Heart left ventricle (tissue), 16 donors: ENCODE results near the gene TMOD4. TPM values are rescaled to one million over a fixed set of nuclear protein-coding genes. Genes with fewer than 3 reads are reported as not detected.

Experiments
- ATAC-seq, 4 donors: fragments of 200-7000 bp; cut with Tn5 transposase; one replicate each; pipeline ENCODE4 v1.9.1; 2020 to 2022; ENCODE audit warnings: moderate library complexity in 4 of 4, mild to moderate bottlenecking in 3 of 4, moderate number of reproducible peaks in 1 of 4
- DNase-seq, 5 donors: peaks; one replicate each; pipeline ENCODE4 v3.0.0-alpha.2; 2020
- H3K27ac ChIP-seq, 12 donors: fragments of 200-600 bp; sonication (generic) in 4 of 12; one replicate each; pipeline versions ENCODE4 v1.5.0 to v1.8.0; 2016 to 2022; ENCODE audit warnings: mild to moderate bottlenecking in 2 of 12
- H3K27me3 ChIP-seq, 9 donors: fragments of 200-600 bp; sonication (generic) in 2 of 9; one replicate each; pipeline versions ENCODE4 v1.5.1 to v1.8.0; 2016 to 2022; ENCODE audit warnings: mild to moderate bottlenecking in 3 of 9
- H3K36me3 ChIP-seq, 9 donors: fragments of 200-600 bp; sonication (generic) in 2 of 9; one replicate each; pipeline versions ENCODE4 v1.5.0 to v1.8.0; 2018 to 2022; ENCODE audit warnings: mild to moderate bottlenecking in 2 of 9
- H3K4me1 ChIP-seq, 12 donors: fragments of 200-600 bp; sonication (generic) in 4 of 12; one replicate each; pipeline versions ENCODE4 v1.5.0 to v1.8.0; 2016 to 2022; ENCODE audit warnings: mild to moderate bottlenecking in 3 of 12
- H3K4me3 ChIP-seq, 12 donors: fragments of 200-600 bp; sonication (generic) in 4 of 12; one replicate each; pipeline versions ENCODE4 v1.5.0 to v1.8.0; 2017 to 2022; ENCODE audit warnings: mild to moderate bottlenecking in 9 of 12, moderate library complexity in 4 of 12
- H3K9me3 ChIP-seq, 12 donors: fragments of 200-600 bp; sonication (generic) in 4 of 12; one replicate each; pipeline versions ENCODE4 v1.5.0 to v1.8.0; 2016 to 2022; ENCODE audit warnings: mild to moderate bottlenecking in 1 of 12
- CTCF ChIP-seq, 12 donors: fragments of 200-600 bp; sonication (generic) in 4 of 12; IDR thresholded peaks; one replicate each; pipeline versions ENCODE4 v1.5.0 to v1.8.0; 2018 to 2022; ENCODE audit warnings: antibody characterized with exemption in 12 of 12, mild to moderate bottlenecking in 5 of 12
- POLR2A ChIP-seq, 2 donors: fragments of 450-650 bp; IDR thresholded peaks; one replicate each; pipeline ENCODE4 v1.6.1; 2017; ENCODE audit warnings: antibody characterized with exemption in 2 of 2, mild to moderate bottlenecking in 2 of 2, moderate library complexity in 2 of 2
- WGBS, 4 donors: extraction: QIAGEN DNeasy Blood & Tissue Kit in 2 of 4; methylation state at CpG; one replicate each; pipeline versions ENCODE4 v1.1.5 to v1.1.7; 2013 to 2018; 5-methylcytosine and 5-hydroxymethylcytosine counted together
- intact Hi-C, 10 donors: fragments of 100-400 bp; cut with DNase I; formaldehyde crosslinking; loops; one replicate each; pipeline versions ENCODE4 v1.11.1 to v1.14.2; 2022
- polyA plus RNA-seq, 2 donors: library from polyadenylated mRNA; stranded (reverse); fragments of 200-250 nt; gene quantifications; one replicate each; pipeline ENCODE4 v1.2.3, GENCODE V29; 2013
- total RNA-seq, 9 donors: library from RNA; depleted of rRNA in 2 of 9; stranded (reverse); fragments of >200 nt in 2 of 9; fragmentation: NEBNext Ultra II Directional in 3 of 9; extraction: Animal tissue kit (Norgen Biotek cat#: 25700) in 3 of 9; gene quantifications; one replicate each; pipeline versions ENCODE4 v1.1.0 to v1.2.4, GENCODE V29; 2016 to 2023
- donor health status: ischemic (EF 13 %, LVEDD 7.1; RV severe dilation, severe dysfunction).
- donor health status: healthy with polysubstance abuse.
- donor health status: DM: no; HTN: yes; CAD: no.
- donor health status: DM: no; HTN: no; CAD: no.
- donor health status: ischemic (EF 25% LVEDD 6.9; RV normal size, moderate dysfunction).
- donor health status: ischemic (EF 25% LVEDD 5.7; RV mildly dilated, moderate dysfunction).
- donor health status: healthy.
- donor health status: DM: yes; HTN: yes; CAD: no.
- donor health status: ischemic (EF 35%, LVEDD 5.7; RV mildly dilated, moderate dysfunction).
- donor health status: nonischemic (EF 11% LVEDD 7.7; RV severe dilation, severe dysfunction).
- donor health status: DM: yes; HTN: yes; CAD: no.
- donor health status: PGD.
- donor health status: ischemic (EF 29% LVEDD 5.4; RV normal size, mild dysfunction).
- donor health status: nonischemic (EF 23%, LVEDD 6.1; RV moderate dilation, normal function).

TMOD4 gene
- total and polyA plus RNA-seq, 11 donors: 0.37 to 0.61 (median 0.50) TPM; not detected in 8

- DNase-seq (no peak), ATAC-seq (no peak)
- intact Hi-C loops: loop anchor here in 7 of 10 donors (5.0 to 10.0 kb wide), 6 partner anchors 36 to 934 kb away; no protein-coding TSS in a partner anchor
- H3K9me3 ChIP-seq: no peaks in the 10 kb centered on the region
- H3K27me3 ChIP-seq: no peaks in the 10 kb centered on the region
- H3K4me1 ChIP-seq: peaks cover 0 to 47% (median 6%) of the 10 kb centered on the region in 12 donors
- peak overlapping the region in 2 of 12 donors; percentile 49 to 71 for H3K4me3 ChIP-seq
- TF ChIP-seq POLR2A (IDR thresholded peaks at IDR 0.05): no peak
- TF ChIP-seq CTCF (IDR thresholded peaks at IDR 0.05): no peak
- H3K27ac ChIP-seq: peak overlapping the region in 3 of 12 donors; percentile 17 to 94 (median 34)
- 78 to 85% (median 82%) methylated on average over 5 of the region's 5 CpGs for WGBS, 4 donors
- peaks cover 0 to 64% (median 47%) of the 10 kb centered on the region in 9 donors for H3K36me3 ChIP-seq
Observed at GRCh38 chr1:151158326-151158725, 17.5 kb downstream of the TMOD4 start.

- intact Hi-C loops: loop anchor here in 8 of 10 donors (2.0 to 10.0 kb wide), 8 partner anchors 35 to 932 kb away; no protein-coding TSS in a partner anchor
- no peak for TF ChIP-seq CTCF (IDR thresholded peaks at IDR 0.05)
- no peak for TF ChIP-seq POLR2A (IDR thresholded peaks at IDR 0.05)
- Histone ChIP-seq H3K36me3 (peaks cover 0 to 57% (median 47%) of the 10 kb centered on the region in 9 donors), H3K9me3 (no peaks in the 10 kb centered on the region), H3K4me3 (peak overlapping the region in 9 of 12 donors; percentile 0 to 71 (median 39)), H3K27me3 (no peaks in the 10 kb centered on the region), H3K27ac (peak overlapping the region in 4 of 12 donors; percentile 34 to 94 (median 48)), H3K4me1 (peaks cover 0 to 43% (median 6%) of the 10 kb centered on the region in 12 donors)
- 76 to 87% (median 82%) methylated on average over 6 of the region's 6 CpGs for WGBS, 4 donors
- peak in 3 of 4 donors; percentile 26 to 48 (median 36) for ATAC-seq
- no peak for DNase-seq
Observed at GRCh38 chr1:151157067-151157531, 18.7 kb downstream of the TMOD4 start.

GRCh38 chr1:151156515-151156819 lies 19.3 kb downstream of the TMOD4 start, which contains the start of gene TNFAIP8L2:
Gene TNFAIP8L2, plus strand, starts transcription at chr1:151156649. Its CDS starts 2,049 bp downstream, at chr1:151158698.
- intact Hi-C loops: loop anchor here in 9 of 10 donors (1.0 to 10.0 kb wide), 9 partner anchors 34 to 932 kb away; no protein-coding TSS in a partner anchor
- WGBS, 4 donors: 70 to 77% (median 72%) methylated on average over 4 of the region's 4 CpGs
- Histone ChIP-seq H3K4me3 (peak within 1 kb of the TSS in 9 of 12 donors; percentile 0 to 71 (median 39)), H3K36me3 (peaks cover 0 to 51% (median 41%) of the 10 kb centered on the region in 9 donors), H3K27ac (peak within 1 kb of the TSS in 5 of 12 donors; percentile 26 to 94 (median 39)), H3K9me3 (no peaks in the 10 kb centered on the region), H3K27me3 (no peaks in the 10 kb centered on the region), H3K4me1 (peaks cover 0 to 40% (median 6%) of the 10 kb centered on the region in 12 donors)
- DNase-seq (peak in 4 of 5 donors; percentile 52 to 61 (median 58)), ATAC-seq (peak; percentile 45 to 76 (median 60))
- TF ChIP-seq POLR2A (IDR thresholded peaks at IDR 0.05) (no peak), CTCF (IDR thresholded peaks at IDR 0.05) (no peak)

GRCh38 chr1:151147665-151148064 lies 28.1 kb downstream of the TMOD4 start:
- ATAC-seq: no peak

More at GRCh38 chr1:151147665-151148064, 28.1 kb downstream of the TMOD4 start:
- intact Hi-C loops: loop anchor here in 2 of 10 donors (2.0 to 10.0 kb wide), 3 partner anchors 17 to 140 kb away; partner anchors contain the start of genes LYSMD1 (in 1 of the 2), MINDY1 (in 1 of the 2) and PRUNE1 (in 1 of the 2)
- Histone ChIP-seq H3K27ac (peak overlapping the region in 9 of 12 donors; percentile 81 to 92 (median 89)), H3K36me3 (peaks cover 0 to under 1% (median 0%) of the 10 kb centered on the region in 9 donors), H3K4me3 (peak overlapping the region in 2 of 12 donors; percentile 83 to 97), H3K4me1 (peaks cover 11 to 42% (median 33%) of the 10 kb centered on the region in 12 donors), H3K9me3 (no peaks in the 10 kb centered on the region), H3K27me3 (peaks cover 0 to 5% (median 0%) of the 10 kb centered on the region in 9 donors)
- WGBS, 4 donors: 90 to 98% (median 93%) methylated on average over 2 of the region's 2 CpGs
- no peak for DNase-seq
- TF ChIP-seq CTCF (IDR thresholded peaks at IDR 0.05) (no peak), POLR2A (IDR thresholded peaks at IDR 0.05) (no peak)
